ENCODE results near the gene PRIM2.
"Not testable (repeated sequence)": the region's sequence is repeated elsewhere in the genome, so short reads cannot be mapped to it uniquely, and the experiment has no call there.

PRIM2 gene

DNA sequence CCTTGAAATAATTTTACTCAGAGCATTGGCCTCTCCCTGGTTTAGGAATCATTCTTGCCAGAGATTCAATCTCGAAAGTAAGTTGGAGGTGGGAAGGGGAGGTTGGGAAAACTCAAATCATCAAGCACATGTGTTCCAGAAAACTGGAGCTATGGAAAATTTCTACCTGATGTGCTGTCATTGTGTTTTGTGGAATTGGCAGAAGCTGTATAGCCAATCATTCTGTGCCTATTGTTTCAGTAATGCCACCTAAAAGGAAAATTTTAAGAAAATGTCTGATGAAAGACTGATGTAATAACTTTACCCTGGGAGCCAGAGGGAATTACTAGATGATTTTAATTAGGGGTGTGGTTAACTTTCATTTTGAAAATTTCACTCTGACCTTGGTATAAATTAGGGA, 187.8 kb downstream of the PRIM2 start:
- not testable (repeated sequence) for DNase-seq (ENCODE audit: low read depth)

DNA sequence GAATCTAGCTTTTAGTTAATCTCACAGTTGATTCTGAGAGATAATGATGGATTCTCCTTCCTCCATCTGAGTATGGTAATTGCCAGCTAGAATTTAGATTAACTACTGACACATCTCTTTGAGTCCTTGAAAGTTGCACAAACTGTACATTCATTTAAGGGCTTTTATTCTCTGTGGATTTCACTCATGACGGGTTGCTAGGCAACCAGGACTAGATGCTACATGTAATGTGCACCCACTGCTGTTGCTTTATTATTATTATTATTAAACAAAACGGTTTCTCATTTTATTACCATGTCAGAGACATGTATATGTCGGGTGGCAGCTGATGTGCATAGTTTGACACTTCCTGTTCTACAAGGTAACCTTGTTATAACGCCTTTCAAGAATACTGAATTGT, 193.0 kb downstream of the PRIM2 start:
- not testable (repeated sequence) for DNase-seq (ENCODE audit: low read depth)

DNA sequence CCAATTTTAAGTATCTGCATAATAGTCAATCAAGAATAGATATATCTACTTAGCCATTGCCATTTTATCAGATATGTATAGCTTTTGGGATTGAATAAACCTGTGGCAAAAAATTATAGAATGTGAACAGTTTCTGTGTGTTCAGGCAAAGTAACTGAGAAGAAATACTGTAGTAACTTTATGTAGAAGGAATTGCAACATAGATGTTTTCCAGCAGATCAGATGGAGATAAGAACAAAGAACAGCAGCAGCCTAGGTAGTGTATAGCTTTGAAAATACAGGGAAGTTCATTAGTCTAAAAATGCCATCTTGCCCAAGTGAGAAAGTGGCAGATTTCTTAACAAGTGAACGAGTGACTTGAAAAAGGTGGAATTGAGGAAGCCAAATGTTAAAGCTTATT, 197.7 kb downstream of the PRIM2 start:
- not testable (repeated sequence) for DNase-seq (ENCODE audit: low read depth)

- not testable (repeated sequence) for DNase-seq (ENCODE audit: low read depth)
Observed at GRCh38 chr6:57515845-57516244, 198.4 kb downstream of the PRIM2 start.

GRCh38 chr6:57516776-57517175, 199.3 kb downstream of the PRIM2 start:
- DNase-seq (ENCODE audit: low read depth), result not testable (repeated sequence)

DNA sequence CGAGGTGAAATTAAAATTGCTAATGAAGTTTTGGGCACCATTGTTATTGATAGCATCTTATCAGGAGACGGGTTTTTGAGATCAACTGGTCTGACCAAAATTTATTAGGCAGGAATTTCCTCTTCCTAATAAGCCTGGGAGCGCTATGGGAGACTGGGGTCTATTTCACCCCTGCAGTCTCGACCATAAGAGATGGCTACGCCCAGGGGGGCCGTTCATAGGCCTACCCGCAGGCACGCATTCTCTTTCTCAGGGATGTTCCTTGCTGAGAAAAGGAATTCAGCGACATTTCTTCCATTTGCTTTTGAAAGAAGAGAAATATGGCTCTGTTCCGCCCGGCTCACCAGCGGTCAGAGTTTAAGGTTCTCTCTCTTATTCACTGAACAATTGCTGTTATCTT, 201.8 kb downstream of the PRIM2 start:
- DNase-seq (ENCODE audit: low read depth), result not testable (repeated sequence)

- DNase-seq (ENCODE audit: low read depth), result not testable (repeated sequence)
Observed at GRCh38 chr6:57521085-57521484, 203.7 kb downstream of the PRIM2 start.

DNA sequence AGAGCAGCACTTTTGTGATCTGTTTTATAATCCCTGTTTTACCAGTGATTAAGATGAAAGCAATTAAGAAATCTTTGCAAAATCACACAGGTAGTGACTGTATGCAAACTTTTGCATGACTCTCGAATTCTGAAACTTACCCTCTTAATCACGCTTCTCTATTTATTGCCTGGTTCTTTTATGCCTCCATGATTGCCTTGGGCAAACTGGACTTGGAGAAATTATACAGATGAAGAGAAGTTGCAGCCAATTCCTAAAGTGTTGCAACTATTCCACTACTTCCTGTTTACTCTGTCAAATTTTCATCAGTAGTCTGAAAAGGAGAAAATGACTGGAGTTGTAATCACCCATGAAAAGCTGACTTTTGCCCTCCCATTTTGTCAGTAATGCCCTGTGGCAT, 205.8 kb downstream of the PRIM2 start:
- DNase-seq (ENCODE audit: low read depth), result not testable (repeated sequence)

GRCh38 chr6:57529755-57530154, 212.3 kb downstream of the PRIM2 start:
- DNase-seq (ENCODE audit: low read depth), result not testable (repeated sequence)

- DNase-seq (ENCODE audit: low read depth), result not testable (repeated sequence)
Observed at GRCh38 chr6:57532660-57533059, 215.2 kb downstream of the PRIM2 start.

- not testable (repeated sequence) for DNase-seq (ENCODE audit: low read depth)
Observed at GRCh38 chr6:57535121-57535520, 217.7 kb downstream of the PRIM2 start.

GRCh38 chr6:57535994-57536393, 218.6 kb downstream of the PRIM2 start:
- DNase-seq (ENCODE audit: low read depth), result peak; percentile 0

GRCh38 chr6:57537916-57538315, 220.5 kb downstream of the PRIM2 start:
- DNase-seq (ENCODE audit: low read depth), result not testable (repeated sequence)

DNA sequence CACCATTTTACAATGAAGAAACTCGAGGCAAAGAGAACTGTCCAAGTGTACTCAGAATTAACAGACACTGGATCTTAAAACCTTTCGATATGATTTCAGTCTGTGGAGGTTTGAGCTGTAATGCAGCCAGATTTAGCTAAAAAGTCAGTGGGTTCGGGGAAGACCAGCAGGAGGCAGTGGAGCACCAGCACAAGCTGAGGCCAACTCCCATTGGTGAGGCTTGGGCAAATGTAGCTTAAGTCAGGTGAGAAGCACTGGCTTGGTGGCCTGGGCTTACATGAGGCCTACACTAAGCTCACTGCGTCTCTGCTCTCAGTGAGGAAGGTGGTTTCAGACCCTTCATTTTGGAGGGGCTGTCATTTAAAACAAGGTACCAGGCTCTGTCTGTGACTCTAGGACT, 234.5 kb downstream of the PRIM2 start:
- not testable (repeated sequence) for DNase-seq (ENCODE audit: low read depth)

GRCh38 chr6:57557855-57558254, 240.4 kb downstream of the PRIM2 start:
- DNase-seq (ENCODE audit: low read depth), result not testable (repeated sequence)

GRCh38 chr6:57559170-57559569, 241.7 kb downstream of the PRIM2 start:
- not testable (repeated sequence) for DNase-seq (ENCODE audit: low read depth)

- not testable (repeated sequence) for DNase-seq (ENCODE audit: low read depth)
Observed at GRCh38 chr6:57562233-57562632, 244.8 kb downstream of the PRIM2 start.

DNA sequence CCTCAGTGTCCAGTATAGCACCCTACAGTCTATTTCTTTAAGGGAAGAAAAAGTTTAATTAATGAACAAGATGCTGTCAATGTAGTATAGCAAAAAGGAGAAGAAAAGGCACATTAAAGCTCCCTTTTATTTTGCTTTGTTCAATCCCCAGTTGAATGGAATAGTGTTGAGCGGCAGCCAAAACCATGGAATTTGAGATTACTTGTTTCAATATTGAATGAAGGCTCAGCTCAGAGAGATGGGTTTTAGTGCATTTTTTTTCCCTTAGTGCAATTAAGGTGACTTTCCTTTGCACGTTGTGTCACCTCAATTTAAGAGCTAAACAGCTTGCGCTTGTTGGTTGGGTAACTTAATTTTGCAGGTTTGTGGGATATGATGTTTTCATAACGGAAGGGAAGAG, 254.7 kb downstream of the PRIM2 start:
- DNase-seq (ENCODE audit: low read depth), result not testable (repeated sequence)

DNA sequence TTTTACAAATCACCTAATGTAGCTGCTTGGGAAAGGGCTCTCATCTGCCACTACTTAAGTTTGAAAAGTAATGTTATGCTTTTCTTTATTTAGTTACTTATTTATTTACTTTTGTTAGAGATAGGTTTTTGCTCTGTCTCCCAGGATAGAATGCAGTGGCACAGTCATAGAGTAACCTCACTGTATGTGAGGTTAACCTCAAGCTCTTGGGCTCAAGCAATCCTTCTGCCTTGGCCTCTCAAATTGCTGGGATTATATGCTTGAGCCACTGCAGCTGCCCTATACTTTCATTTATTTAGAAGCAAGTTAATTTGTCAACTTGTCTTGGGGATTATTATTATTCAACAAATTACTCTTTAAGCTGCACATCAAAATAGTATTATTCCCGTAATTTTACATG, 255.4 kb downstream of the PRIM2 start:
- DNase-seq (ENCODE audit: low read depth), result not testable (repeated sequence)

GRCh38 chr6:57577023-57577422, 259.6 kb downstream of the PRIM2 start:
- DNase-seq (ENCODE audit: low read depth), result not testable (repeated sequence)

DNA sequence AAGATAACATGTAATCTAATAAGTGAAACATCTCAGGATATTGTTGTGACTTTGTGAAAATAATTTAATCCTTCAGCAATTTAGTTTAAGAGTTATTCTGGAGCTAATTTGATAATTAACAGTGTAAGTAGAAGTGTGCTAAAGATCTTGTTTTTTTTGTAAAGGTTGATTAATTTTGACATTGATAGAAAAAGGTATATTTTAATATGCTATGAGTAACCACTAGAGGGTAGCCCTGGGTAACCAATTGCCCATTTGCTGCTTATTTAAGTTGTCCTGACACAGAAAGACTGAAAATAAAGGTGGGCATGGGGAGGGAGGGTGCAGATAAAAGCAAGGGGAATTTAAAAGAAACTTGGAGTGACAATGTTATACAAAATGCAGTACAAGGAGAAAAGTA, 262.1 kb downstream of the PRIM2 start:
- not testable (repeated sequence) for DNase-seq (ENCODE audit: low read depth)

DNA sequence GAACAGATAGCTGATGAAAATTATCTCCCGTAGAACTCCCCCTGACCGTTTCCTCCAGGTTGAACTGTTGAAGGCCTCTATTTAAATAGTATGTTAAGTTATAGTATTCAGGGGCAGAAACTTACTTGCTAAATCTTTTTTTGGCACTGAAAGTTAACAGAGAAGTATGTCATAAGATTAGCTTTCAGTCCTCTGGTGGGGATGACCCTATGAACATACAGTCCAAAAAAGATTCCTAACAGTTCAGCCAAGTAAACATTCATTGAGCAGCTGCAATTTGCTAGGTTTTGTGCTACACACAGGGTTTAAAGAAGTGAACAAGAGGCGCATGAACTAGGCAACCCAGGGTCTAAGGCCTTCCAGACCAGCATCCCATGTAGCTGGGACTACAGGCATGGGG, 264.2 kb downstream of the PRIM2 start:
- DNase-seq (ENCODE audit: low read depth), result not testable (repeated sequence)

- not testable (repeated sequence) for DNase-seq (ENCODE audit: low read depth)
Observed at GRCh38 chr6:57601105-57601504, 283.7 kb downstream of the PRIM2 start.

DNA sequence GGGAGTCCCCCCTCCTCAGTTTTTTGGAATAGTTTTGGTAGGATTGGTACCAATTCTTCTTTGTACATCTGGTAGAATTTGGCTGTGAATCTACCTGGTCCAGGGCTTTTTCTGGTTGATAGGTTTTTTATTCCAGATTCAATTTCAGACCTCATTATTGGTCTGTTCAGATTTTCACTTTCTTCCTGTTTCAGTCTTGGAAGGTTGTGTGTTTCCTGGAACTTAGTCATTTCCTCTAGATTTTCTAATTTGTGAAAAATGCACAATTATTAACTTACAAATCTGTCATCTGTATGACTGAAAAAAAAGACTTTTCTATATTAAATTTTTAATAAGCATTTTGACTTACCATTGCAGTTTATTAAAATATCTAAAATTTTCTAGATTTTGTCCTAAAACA, 287.9 kb downstream of the PRIM2 start:
- DNase-seq (ENCODE audit: low read depth), result not testable (repeated sequence)

DNA sequence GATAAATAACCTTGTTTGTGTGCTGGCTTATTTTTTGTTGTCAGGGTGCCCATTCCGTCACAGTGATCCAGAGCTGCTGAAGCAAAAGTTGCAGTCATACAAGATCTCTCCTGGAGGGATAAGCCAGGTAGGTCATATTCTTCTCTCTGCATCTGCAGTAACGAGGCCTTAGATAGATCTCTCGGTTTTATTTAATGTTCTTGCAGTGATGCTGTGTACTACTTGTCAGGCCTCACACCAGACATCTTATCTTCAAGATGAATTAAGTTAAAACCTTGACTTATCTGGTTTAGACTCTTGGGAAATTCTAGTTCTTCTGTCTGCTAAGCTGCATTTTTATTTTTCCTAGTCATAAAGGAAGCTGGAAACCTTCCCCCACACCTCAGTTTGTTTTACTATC, 288.9 kb downstream of the PRIM2 start:
- DNase-seq (ENCODE audit: low read depth), result not testable (repeated sequence)

Data from GM04503 (cell line).